Measurements from ENCODE around the gene C18orf32.

C18orf32 gene

DNA sequence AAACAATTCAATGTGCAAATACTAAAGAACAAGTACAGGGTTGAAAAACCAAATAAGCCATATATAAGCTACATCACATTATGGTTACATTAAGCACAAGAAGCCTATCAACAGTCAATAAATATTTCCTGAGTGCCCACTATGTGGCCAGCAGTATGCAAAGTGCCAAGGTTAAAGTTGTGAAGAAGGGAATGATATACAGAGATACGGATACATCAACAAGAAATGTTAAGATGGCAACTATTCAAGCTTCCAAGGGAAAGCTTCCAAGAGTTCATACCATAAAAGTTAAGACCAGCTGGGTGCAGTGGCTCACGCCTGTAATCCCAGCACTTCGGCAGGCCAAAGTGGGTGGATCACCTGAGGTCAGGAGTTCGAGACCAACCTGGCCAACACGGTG is 40.6 kb downstream of the C18orf32 start:
- H3K27ac ChIP-seq (ENCODE audit: low read depth, low read length): no peak overlapping the region
- H3F3A ChIP-seq (ENCODE audit: control insufficient read depth, insufficient read depth): no peaks in the 10 kb centered on the region
- H3K4me3 ChIP-seq (ENCODE audit: low read length): no peak overlapping the region
- peaks cover 28% of the 10 kb centered on the region for H3K36me3 ChIP-seq (ENCODE audit: control insufficient read depth, low read length)
- no peaks in the 10 kb centered on the region for H3K27me3 ChIP-seq (ENCODE audit: control insufficient read depth, low read length)
- peaks cover 7% of the 10 kb centered on the region for H3K4me1 ChIP-seq (ENCODE audit: control insufficient read depth, low read length)
- no peak for TF ChIP-seq EZH2phosphoT487 (IDR thresholded peaks at IDR 0.05; ENCODE audit: borderline replicate concordance, low read length)
- TF ChIP-seq, protein P1, sequence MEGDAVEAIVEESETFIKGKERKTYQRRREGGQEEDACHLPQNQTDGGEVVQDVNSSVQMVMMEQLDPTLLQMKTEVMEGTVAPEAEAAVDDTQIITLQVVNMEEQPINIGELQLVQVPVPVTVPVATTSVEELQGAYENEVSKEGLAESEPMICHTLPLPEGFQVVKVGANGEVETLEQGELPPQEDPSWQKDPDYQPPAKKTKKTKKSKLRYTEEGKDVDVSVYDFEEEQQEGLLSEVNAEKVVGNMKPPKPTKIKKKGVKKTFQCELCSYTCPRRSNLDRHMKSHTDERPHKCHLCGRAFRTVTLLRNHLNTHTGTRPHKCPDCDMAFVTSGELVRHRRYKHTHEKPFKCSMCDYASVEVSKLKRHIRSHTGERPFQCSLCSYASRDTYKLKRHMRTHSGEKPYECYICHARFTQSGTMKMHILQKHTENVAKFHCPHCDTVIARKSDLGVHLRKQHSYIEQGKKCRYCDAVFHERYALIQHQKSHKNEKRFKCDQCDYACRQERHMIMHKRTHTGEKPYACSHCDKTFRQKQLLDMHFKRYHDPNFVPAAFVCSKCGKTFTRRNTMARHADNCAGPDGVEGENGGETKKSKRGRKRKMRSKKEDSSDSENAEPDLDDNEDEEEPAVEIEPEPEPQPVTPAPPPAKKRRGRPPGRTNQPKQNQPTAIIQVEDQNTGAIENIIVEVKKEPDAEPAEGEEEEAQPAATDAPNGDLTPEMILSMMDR (IDR thresholded peaks at IDR 0.05; ENCODE audit: low read depth, low read length, poor library complexity, severe bottlenecking): no peak
- no peaks in the 10 kb centered on the region for H4K20me1 ChIP-seq (ENCODE audit: control insufficient read depth, insufficient read depth, low read depth, low read length)
- peaks cover 9% of the 10 kb centered on the region; the same call in 1 of the 2 replicates for H3K9me3 ChIP-seq (ENCODE audit: control insufficient read depth, insufficient read depth, low read length)
- H3K79me2 ChIP-seq (ENCODE audit: control insufficient read depth, low read length): peaks cover 91% of the 10 kb centered on the region
- H3K4me2 ChIP-seq (ENCODE audit: low read length): no peak overlapping the region
- H3K9me2 ChIP-seq (replicated peaks; ENCODE audit: control insufficient read depth, low read length): no peaks in the 10 kb centered on the region

DNA sequence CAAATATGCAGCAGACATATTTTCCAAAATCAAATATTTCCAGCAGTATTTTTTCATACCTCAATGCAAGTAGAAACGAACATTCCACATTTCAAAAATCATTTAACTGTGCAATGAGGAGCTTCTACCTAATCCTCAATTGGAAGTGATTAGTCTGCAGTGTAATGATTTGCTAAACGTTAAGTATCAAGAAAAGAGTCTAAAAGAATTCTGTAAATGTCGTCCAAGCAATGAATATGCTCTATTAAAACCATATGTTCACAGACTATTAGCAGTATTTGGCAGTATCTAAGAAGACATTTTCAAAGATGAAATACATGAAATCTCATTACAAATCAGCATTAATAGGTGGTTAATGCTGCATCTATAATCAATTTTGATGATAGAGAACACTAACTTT is 42.5 kb downstream of the C18orf32 start:
- H3F3A ChIP-seq (ENCODE audit: control insufficient read depth, insufficient read depth): no peaks in the 10 kb centered on the region
- no peak overlapping the region for H3K27ac ChIP-seq (ENCODE audit: low read depth, low read length)
- no peak overlapping the region for H3K4me2 ChIP-seq (ENCODE audit: low read length)
- H3K4me3 ChIP-seq (ENCODE audit: low read length): no peak overlapping the region
- no peaks in the 10 kb centered on the region for H3K27me3 ChIP-seq (ENCODE audit: control insufficient read depth, low read length)
- H3K9me3 ChIP-seq (ENCODE audit: control insufficient read depth, insufficient read depth, low read length): no peaks in the 10 kb centered on the region; the same call in 1 of the 2 replicates
- H3K9me2 ChIP-seq (replicated peaks; ENCODE audit: control insufficient read depth, low read length): no peaks in the 10 kb centered on the region
- H4K20me1 ChIP-seq (ENCODE audit: control insufficient read depth, insufficient read depth, low read depth, low read length): no peaks in the 10 kb centered on the region
- H3K79me2 ChIP-seq (ENCODE audit: control insufficient read depth, low read length): peaks cover 78% of the 10 kb centered on the region
- no peaks in the 10 kb centered on the region for H3K4me1 ChIP-seq (ENCODE audit: control insufficient read depth, low read length)
- H3K36me3 ChIP-seq (ENCODE audit: control insufficient read depth, low read length): peaks cover 12% of the 10 kb centered on the region; the same call in 1 of the 2 replicates
- no peak for TF ChIP-seq EZH2phosphoT487 (IDR thresholded peaks at IDR 0.05; ENCODE audit: borderline replicate concordance, low read length)
- TF ChIP-seq, protein P1 (IDR thresholded peaks at IDR 0.05; ENCODE audit: low read depth, low read length, poor library complexity, severe bottlenecking): no peak

DNA sequence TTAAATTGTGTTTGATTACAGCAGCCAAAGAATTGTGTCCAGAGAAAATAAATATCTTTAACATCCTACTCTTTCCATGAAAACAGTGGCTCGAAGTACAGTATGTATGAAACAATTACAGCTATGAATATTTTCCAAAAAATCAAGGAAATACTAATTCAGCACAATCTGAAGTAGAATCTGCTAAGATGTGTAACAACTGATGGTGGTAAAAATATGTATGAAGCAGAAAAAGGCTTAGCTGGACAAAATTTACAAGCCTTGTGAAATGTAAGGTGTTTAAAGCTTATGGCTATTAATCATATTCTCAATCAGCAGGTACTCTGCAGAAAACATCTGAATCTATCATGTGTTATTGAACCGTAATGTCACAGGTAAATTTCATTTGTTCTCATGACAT is 43.2 kb downstream of the C18orf32 start:
- H3K27ac ChIP-seq (ENCODE audit: low read depth, low read length): no peak overlapping the region
- H3K9me2 ChIP-seq (replicated peaks; ENCODE audit: control insufficient read depth, low read length): no peaks in the 10 kb centered on the region
- H3F3A ChIP-seq (ENCODE audit: control insufficient read depth, insufficient read depth): no peaks in the 10 kb centered on the region
- H3K36me3 ChIP-seq (ENCODE audit: control insufficient read depth, low read length): peaks cover 5% of the 10 kb centered on the region; the same call in 1 of the 2 replicates
- H4K20me1 ChIP-seq (ENCODE audit: control insufficient read depth, insufficient read depth, low read depth, low read length): no peaks in the 10 kb centered on the region; the same call in 1 of the 2 replicates
- H3K79me2 ChIP-seq (ENCODE audit: control insufficient read depth, low read length): peaks cover 79% of the 10 kb centered on the region
- H3K4me3 ChIP-seq (ENCODE audit: low read length): no peak overlapping the region
- no peaks in the 10 kb centered on the region for H3K4me1 ChIP-seq (ENCODE audit: control insufficient read depth, low read length)
- no peaks in the 10 kb centered on the region; the same call in 1 of the 2 replicates for H3K9me3 ChIP-seq (ENCODE audit: control insufficient read depth, insufficient read depth, low read length)
- TF ChIP-seq, protein P1 (IDR thresholded peaks at IDR 0.05; ENCODE audit: low read depth, low read length, poor library complexity, severe bottlenecking): no peak
- TF ChIP-seq EZH2phosphoT487 (IDR thresholded peaks at IDR 0.05; ENCODE audit: borderline replicate concordance, low read length): no peak
- H3K4me2 ChIP-seq (ENCODE audit: low read length): no peak overlapping the region
- no peaks in the 10 kb centered on the region for H3K27me3 ChIP-seq (ENCODE audit: control insufficient read depth, low read length)

Measured in DOHH2 (cell line).